ENCODE measurements around the gene SLX4IP.

DNA sequence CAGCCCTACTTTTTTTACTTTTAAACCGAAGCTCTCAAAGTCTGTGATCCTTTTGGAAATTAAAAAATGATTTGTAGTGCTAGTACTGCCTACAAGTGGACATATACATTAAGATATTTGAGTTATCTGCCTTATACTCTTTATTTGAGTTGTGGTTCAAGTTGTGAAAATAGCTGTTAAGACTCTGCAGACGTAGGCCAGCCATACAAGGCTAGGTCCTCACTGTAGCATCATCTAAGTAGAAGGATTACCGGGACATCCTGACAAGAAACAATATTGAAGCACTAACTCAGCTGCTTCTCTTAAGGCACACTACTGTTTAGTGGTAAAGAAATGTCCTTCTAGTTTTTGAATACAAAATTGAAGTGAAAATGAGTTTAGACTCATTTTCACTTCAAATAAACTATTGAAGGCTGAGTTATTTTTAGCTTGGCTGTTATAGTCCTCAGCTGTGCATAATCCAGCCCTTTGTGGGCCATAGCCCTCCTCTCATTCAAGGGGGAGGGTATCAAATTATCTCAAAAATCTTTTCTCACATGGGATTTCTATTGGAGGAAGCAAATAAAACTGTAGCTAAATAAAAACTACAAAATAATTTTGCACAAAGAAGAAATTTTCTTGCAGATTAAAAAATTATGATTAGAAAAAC is 170.6 kb downstream of the SLX4IP start:
- TF ChIP-seq, protein P1, sequence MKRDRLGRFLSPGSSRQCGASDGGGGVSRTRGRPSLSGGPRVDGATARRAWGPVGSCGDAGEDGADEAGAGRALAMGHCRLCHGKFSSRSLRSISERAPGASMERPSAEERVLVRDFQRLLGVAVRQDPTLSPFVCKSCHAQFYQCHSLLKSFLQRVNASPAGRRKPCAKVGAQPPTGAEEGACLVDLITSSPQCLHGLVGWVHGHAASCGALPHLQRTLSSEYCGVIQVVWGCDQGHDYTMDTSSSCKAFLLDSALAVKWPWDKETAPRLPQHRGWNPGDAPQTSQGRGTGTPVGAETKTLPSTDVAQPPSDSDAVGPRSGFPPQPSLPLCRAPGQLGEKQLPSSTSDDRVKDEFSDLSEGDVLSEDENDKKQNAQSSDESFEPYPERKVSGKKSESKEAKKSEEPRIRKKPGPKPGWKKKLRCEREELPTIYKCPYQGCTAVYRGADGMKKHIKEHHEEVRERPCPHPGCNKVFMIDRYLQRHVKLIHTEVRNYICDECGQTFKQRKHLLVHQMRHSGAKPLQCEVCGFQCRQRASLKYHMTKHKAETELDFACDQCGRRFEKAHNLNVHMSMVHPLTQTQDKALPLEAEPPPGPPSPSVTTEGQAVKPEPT (CRISPR knock-in tag; IDR thresholded peaks at IDR 0.05; ENCODE audit: low read depth): no peak
- TF ChIP-seq ZFYVE20 (CRISPR knock-in tag; IDR thresholded peaks at IDR 0.05; ENCODE audit: borderline replicate concordance, low read depth) (no peak), HMG20B (CRISPR knock-in tag; conservative IDR thresholded peaks at IDR 0.05) (no peak), NONO (IDR thresholded peaks at IDR 0.05) (no peak), NONO (CRISPR knock-in tag; conservative IDR thresholded peaks at IDR 0.05) (no peak), ZNF143 (CRISPR knock-in tag; IDR thresholded peaks at IDR 0.05) (no peak), DPF2 (CRISPR knock-in tag; IDR thresholded peaks at IDR 0.05; ENCODE audit: borderline replicate concordance, low read depth) (no peak), U2AF1 (optimal IDR thresholded peaks at IDR 0.05; ENCODE audit: low read depth, low read length) (no peak), HHEX (CRISPR knock-in tag; IDR thresholded peaks at IDR 0.05) (no peak), CREM (IDR thresholded peaks at IDR 0.05) (no peak), CREM (CRISPR knock-in tag; IDR thresholded peaks at IDR 0.05) (no peak), EP300 (IDR thresholded peaks at IDR 0.05; ENCODE audit: low read depth in 2 of 2, low read length in 2 of 2) (no peak), EP300 (CRISPR knock-in tag; IDR thresholded peaks at IDR 0.05; ENCODE audit: borderline replicate concordance) (no peak), POLR2A (IDR thresholded peaks at IDR 0.05; ENCODE audit: insufficient read depth in 1 of 2, low read depth in 2 of 2, low read length in 2 of 2) (no peak)
- TF ChIP-seq, protein P2, sequence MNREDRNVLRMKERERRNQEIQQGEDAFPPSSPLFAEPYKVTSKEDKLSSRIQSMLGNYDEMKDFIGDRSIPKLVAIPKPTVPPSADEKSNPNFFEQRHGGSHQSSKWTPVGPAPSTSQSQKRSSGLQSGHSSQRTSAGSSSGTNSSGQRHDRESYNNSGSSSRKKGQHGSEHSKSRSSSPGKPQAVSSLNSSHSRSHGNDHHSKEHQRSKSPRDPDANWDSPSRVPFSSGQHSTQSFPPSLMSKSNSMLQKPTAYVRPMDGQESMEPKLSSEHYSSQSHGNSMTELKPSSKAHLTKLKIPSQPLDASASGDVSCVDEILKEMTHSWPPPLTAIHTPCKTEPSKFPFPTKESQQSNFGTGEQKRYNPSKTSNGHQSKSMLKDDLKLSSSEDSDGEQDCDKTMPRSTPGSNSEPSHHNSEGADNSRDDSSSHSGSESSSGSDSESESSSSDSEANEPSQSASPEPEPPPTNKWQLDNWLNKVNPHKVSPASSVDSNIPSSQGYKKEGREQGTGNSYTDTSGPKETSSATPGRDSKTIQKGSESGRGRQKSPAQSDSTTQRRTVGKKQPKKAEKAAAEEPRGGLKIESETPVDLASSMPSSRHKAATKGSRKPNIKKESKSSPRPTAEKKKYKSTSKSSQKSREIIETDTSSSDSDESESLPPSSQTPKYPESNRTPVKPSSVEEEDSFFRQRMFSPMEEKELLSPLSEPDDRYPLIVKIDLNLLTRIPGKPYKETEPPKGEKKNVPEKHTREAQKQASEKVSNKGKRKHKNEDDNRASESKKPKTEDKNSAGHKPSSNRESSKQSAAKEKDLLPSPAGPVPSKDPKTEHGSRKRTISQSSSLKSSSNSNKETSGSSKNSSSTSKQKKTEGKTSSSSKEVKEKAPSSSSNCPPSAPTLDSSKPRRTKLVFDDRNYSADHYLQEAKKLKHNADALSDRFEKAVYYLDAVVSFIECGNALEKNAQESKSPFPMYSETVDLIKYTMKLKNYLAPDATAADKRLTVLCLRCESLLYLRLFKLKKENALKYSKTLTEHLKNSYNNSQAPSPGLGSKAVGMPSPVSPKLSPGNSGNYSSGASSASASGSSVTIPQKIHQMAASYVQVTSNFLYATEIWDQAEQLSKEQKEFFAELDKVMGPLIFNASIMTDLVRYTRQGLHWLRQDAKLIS (CRISPR knock-in tag; IDR thresholded peaks at IDR 0.05): no peak
- TF ChIP-seq, protein P3, sequence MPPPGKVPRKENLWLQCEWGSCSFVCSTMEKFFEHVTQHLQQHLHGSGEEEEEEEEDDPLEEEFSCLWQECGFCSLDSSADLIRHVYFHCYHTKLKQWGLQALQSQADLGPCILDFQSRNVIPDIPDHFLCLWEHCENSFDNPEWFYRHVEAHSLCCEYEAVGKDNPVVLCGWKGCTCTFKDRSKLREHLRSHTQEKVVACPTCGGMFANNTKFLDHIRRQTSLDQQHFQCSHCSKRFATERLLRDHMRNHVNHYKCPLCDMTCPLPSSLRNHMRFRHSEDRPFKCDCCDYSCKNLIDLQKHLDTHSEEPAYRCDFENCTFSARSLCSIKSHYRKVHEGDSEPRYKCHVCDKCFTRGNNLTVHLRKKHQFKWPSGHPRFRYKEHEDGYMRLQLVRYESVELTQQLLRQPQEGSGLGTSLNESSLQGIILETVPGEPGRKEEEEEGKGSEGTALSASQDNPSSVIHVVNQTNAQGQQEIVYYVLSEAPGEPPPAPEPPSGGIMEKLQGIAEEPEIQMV (CRISPR knock-in tag; IDR thresholded peaks at IDR 0.05; ENCODE audit: low read depth): no peak
